Coronary artery (tissue), 2 donors: Measurements from ENCODE around the gene ABCD2.
"Not testable (repeated sequence)": the region's sequence is repeated elsewhere in the genome, so short reads cannot be mapped to it uniquely, and the experiment has no call there.

Experiments
- DNase-seq: peaks from one replicate; pipeline ENCODE4 v3.0.0-alpha.2; 2017; ENCODE audit warnings: low spot score
- H3K27ac ChIP-seq, 2 donors: fragments of 200-600 bp; sonication (generic); one replicate each; pipeline ENCODE4 v1.5.1; 2016 to 2019
- H3K4me3 ChIP-seq: fragments of 200-600 bp; sonication (generic); 2 replicates; pipeline ENCODE4 v1.5.1; 2016; ENCODE audit warnings: mild to moderate bottlenecking, moderate library complexity
- TF ChIP-seq, protein P1 (sequence below): fragments of 200-600 bp; sonication (generic); IDR thresholded peaks from one replicate; pipeline ENCODE4 v1.5.1; 2019; ENCODE audit warnings: antibody characterized with exemption

The ABCD2 gene

DNA sequence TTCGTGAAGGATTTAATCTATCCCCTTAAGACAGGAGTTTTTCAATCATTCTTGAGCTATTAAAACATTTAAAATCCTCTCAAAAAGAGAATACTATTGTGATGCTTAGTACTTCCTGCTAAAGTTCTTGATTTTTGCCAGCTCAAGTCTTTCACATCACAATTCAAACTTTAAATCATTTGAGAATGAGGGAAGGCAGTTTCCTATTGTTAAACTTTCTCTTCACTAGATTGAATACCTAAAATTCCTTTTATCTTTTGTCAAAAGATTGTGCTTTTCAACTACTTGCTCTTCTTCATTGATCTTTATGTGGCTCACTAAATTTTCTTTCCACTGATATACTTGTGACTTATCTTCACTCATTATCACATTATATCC is 44.1 kb downstream of the ABCD2 start:
- Histone ChIP-seq H3K4me3 (no peak overlapping the region), H3K27ac (no peak overlapping the region)
- no peak for DNase-seq
- TF ChIP-seq, protein P1, sequence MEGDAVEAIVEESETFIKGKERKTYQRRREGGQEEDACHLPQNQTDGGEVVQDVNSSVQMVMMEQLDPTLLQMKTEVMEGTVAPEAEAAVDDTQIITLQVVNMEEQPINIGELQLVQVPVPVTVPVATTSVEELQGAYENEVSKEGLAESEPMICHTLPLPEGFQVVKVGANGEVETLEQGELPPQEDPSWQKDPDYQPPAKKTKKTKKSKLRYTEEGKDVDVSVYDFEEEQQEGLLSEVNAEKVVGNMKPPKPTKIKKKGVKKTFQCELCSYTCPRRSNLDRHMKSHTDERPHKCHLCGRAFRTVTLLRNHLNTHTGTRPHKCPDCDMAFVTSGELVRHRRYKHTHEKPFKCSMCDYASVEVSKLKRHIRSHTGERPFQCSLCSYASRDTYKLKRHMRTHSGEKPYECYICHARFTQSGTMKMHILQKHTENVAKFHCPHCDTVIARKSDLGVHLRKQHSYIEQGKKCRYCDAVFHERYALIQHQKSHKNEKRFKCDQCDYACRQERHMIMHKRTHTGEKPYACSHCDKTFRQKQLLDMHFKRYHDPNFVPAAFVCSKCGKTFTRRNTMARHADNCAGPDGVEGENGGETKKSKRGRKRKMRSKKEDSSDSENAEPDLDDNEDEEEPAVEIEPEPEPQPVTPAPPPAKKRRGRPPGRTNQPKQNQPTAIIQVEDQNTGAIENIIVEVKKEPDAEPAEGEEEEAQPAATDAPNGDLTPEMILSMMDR: no peak

DNA sequence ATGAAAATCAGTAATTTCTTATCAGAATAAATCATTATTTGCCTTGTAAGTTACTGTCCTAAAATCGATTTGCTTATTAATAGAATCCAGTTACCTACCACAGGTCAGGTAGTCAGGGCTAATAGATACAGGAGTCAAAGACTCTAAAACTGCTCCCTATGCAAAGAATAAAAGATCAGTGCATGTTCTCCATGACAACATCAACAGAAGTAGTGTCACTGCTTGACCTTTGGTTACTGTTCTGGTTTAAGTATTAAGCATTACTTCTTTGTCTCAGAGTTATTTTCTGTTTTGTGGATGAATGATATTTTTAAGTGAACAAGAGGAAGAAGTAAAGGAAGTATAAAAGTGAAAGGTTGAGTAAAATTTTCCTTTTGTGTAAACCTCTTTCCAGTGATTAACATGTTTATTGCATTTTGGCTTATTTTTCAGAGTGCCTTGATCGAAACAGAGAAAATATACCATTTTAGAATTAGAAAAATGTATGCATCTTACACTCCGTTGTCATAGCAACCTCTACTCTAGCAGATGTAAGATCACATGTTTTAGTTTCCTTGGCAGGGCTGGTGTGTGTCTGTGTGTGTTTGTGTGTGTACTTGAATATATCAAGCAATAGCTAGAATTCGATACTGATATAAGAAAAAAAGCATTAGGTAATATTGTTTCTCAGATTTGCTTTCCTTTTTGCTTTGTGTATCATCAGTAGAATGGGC is 44.7 kb downstream of the ABCD2 start:
- TF ChIP-seq, protein P1: no peak
- Histone ChIP-seq H3K27ac (no peak overlapping the region), H3K4me3 (no peak overlapping the region)
- no peak for DNase-seq

DNA sequence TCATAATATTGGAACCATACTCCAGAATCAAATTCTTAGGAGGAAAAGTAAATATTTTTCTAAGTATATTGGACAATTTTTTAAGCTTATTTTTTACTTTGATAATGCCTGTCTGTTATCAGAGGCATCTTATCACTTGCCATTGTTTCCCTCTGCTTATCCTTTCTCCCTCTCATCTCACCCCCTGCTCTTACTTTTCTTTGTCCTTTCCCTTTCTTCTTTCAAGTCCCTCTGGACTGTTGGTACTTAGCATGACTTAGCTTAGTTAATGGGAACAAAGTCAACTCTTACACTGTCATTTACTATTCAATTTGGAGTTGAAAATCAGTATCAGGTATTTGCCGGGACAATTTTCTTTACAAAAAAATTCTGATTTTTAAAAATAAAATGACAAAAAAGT is 45.2 kb downstream of the ABCD2 start:
- no peak for DNase-seq
- TF ChIP-seq, protein P1: no peak
- H3K4me3 ChIP-seq: no peak overlapping the region
- no peak overlapping the region for H3K27ac ChIP-seq

DNA sequence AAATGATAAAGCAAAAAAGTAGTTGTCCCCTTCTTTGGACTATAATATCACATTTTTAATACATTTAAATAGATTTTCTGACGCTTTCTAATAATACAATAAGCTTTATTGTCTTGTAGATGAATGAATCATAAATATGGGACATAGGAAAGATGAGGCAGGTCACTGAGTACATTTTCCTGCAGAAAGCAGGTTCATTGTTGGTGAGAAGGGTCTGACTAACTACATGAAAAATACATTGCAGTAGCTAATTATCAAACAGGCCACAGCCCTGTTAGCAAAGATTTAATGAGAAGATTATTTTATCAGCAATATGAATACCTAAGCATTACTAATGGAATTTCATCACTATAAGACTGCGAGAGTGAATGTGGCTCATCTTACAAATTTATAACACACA is 45.6 kb downstream of the ABCD2 start:
- DNase-seq: no peak
- H3K4me3 ChIP-seq: no peak overlapping the region
- H3K27ac ChIP-seq: no peak overlapping the region
- TF ChIP-seq, protein P1: no peak

DNA sequence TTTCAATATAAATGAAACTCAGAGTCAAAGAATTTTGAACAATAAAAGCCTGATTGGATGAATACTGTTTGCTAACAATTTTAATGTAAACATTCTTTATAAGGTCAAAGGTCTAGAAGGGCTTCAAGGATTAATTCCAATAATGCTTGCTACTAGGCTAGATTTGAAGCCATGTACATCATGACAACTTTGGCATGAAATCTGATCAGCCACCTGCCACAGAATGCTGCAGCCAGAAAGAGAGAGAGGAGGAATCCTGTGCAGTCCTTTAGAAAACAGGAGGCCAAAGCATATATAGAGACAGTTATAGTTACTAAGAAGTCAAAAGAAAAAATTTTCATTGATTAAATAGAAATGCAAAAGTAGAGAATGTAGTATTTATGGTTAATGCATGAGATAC is 47.1 kb downstream of the ABCD2 start:
- H3K4me3 ChIP-seq: no peak overlapping the region
- H3K27ac ChIP-seq: no peak overlapping the region
- DNase-seq: no peak
- TF ChIP-seq, protein P1: no peak

DNA sequence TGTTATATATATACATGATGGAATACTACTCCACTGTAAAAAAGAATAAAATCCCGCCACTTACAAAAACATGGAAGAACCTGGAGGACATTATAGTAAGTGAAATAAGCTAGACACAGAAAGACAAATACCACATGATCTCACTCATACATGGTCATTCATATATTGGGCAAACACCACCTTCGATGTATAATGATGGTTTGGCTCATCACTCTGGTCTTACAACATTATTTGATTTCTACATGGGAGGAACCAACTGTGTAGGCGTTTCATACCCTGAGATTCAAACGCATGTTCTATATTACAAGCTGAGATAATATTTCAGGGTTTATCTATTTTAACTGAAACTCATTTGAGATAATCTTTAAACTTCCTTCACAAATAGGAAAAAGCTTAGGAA is 48.3 kb downstream of the ABCD2 start:
- H3K4me3 ChIP-seq: no peak overlapping the region
- no peak overlapping the region for H3K27ac ChIP-seq
- DNase-seq: no peak

DNA sequence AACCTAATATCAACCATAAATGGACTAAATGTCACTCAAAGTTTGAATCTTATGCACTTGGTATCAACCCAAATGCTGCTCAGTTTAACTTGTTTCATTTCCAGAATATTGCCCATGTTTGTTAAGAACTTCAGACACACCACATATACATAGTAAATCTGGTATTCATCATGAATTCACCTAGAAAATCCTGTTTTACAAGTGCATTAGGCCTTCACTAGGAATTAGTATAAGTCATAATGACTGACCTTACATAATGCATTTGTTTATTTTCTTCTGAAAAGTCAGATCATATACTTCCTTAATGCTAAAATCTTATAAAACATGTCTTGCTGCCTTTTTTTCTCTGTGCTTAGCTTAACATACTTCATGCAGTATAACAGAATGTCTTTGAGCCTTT is 66.1 kb downstream of the ABCD2 start:
- TF ChIP-seq, protein P1: no peak
- no peak overlapping the region for H3K27ac ChIP-seq

More for the DNA sequence above, 48.3 kb downstream of the ABCD2 start:
- TF ChIP-seq, protein P1: no peak

DNA sequence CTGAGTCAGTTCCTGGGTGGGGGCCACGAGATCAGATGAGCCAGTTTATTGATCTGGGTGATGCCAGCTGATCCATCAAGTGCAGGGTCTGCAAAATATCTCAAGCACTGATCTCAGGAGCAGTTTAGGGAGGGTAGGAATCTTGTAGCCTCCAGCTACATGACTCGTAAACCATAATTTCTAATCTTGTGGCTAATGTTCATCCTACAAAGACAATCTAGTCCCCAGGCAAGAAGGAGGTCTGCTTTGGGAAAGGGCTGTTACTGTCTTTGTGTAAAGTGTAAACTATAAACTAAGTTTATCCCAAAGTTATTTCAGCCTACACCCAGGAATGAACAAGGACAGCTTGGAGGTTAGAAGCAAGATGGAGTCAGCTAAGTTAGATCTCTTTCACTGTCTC is 75.4 kb downstream of the ABCD2 start:
- not testable (repeated sequence) for DNase-seq, H3K27ac ChIP-seq, H3K4me3 ChIP-seq

More for the DNA sequence above, 66.1 kb downstream of the ABCD2 start:
- no peak for DNase-seq
- no peak overlapping the region for H3K4me3 ChIP-seq
